Transverse colon (tissue), 4 donors: ENCODE measurements around the gene PASK.

Experiments
- CTCF ChIP-seq, 5 experiments: fragments of 200-600 bp in 3 of 5; fragments of 450-650 bp in 2 of 5; sonication (generic) in 3 of 5; IDR thresholded peaks; 1 replicate in 2 of 5; 2 replicates in 3 of 5; pipeline ENCODE4 v1.5.1; 2016 to 2017; ENCODE audit warnings: antibody characterized with exemption in 5 of 5, inconsistent platforms in 3 of 5, mild to moderate bottlenecking in 2 of 5, moderate library complexity in 1 of 5
- EP300 ChIP-seq: sonication (generic); formaldehyde crosslinking; IDR thresholded peaks from one replicate; pipeline ENCODE4 v1.6.1; 2017; ENCODE audit warnings: antibody characterized with exemption, low read depth
- POLR2A ChIP-seq: fragments of 450-650 bp; IDR thresholded peaks from one replicate; pipeline ENCODE4 v1.6.1; 2016; ENCODE audit warnings: antibody characterized with exemption, mild to moderate bottlenecking, moderate library complexity
- POLR2AphosphoS5 ChIP-seq, 3 donors: sonication (generic); formaldehyde crosslinking; IDR thresholded peaks; one replicate each; pipeline ENCODE4 v1.6.1; 2016; ENCODE audit warnings: antibody characterized with exemption in 3 of 3

GRCh38 chr2:241118737-241119505 is 30.4 kb downstream of the PASK start:
- TF ChIP-seq POLR2A = no peak
- TF ChIP-seq CTCF (IDR thresholded peaks at IDR 0.05) = no peak
- TF ChIP-seq POLR2AphosphoS5 (IDR thresholded peaks at IDR 0.05) = no peak
- TF ChIP-seq EP300 = no peak
